Measurements from ENCODE around the gene SPRR1A.

The SPRR1A gene
- 0 reads per million in 4 donors for total RNA-seq

GRCh38 chr1:152983743-152984142 is at the start of gene SPRR1A:
TSS of gene SPRR1A (plus strand) at chr1:152984081. CDS start at chr1:152985231, 1,150 bp downstream.
- DNase-seq: no peak

- no peak for DNase-seq
These were observed 43.3 kb upstream of the SPRR1A start for GRCh38 chr1:152940614-152941013.

GRCh38 chr1:152941037-152941711 is 42.7 kb upstream of the SPRR1A start:
- no peak for DNase-seq

GRCh38 chr1:152942161-152942560 is 41.7 kb upstream of the SPRR1A start:
- no peak for DNase-seq

GRCh38 chr1:152946248-152946647 is 37.6 kb upstream of the SPRR1A start:
- DNase-seq: no peak

- DNase-seq: no peak
These were observed 37.1 kb upstream of the SPRR1A start, which contains the start of gene SPRR5 for GRCh38 chr1:152946651-152947256. TSS of gene SPRR5 (plus strand) at chr1:152947206. CDS start at chr1:152948555, 1,349 bp downstream.

GRCh38 chr1:152951711-152952110 is 32.2 kb upstream of the SPRR1A start:
- DNase-seq: no peak

GRCh38 chr1:152953761-152954160 is 30.1 kb upstream of the SPRR1A start:
- no peak for DNase-seq

GRCh38 chr1:152954436-152954835 is 29.4 kb upstream of the SPRR1A start:
- no peak for DNase-seq

- DNase-seq: no peak
These were observed 26.3 kb upstream of the SPRR1A start for GRCh38 chr1:152957561-152957960.

GRCh38 chr1:152959273-152959672 is 24.6 kb upstream of the SPRR1A start:
- DNase-seq: no peak

GRCh38 chr1:152959801-152960451 is 24.0 kb upstream of the SPRR1A start:
- DNase-seq: no peak

GRCh38 chr1:152960452-152961044 is 23.3 kb upstream of the SPRR1A start:
- DNase-seq: no peak

- DNase-seq: no peak
These were observed 22.5 kb upstream of the SPRR1A start for GRCh38 chr1:152961226-152961891.

GRCh38 chr1:152962876-152963415 is 20.9 kb upstream of the SPRR1A start:
- DNase-seq: no peak

- no peak for DNase-seq
These were observed 19.3 kb upstream of the SPRR1A start for GRCh38 chr1:152964536-152964935.

GRCh38 chr1:152965853-152966252 is 18.0 kb upstream of the SPRR1A start:
- no peak for DNase-seq

GRCh38 chr1:152967201-152967600 is 16.7 kb upstream of the SPRR1A start:
- peak in 1 of 5 donors; percentile 12 for DNase-seq

GRCh38 chr1:152968248-152968647 is 15.6 kb upstream of the SPRR1A start:
- peak in 1 of 5 donors; percentile 9 for DNase-seq

GRCh38 chr1:152969036-152969435 is 14.8 kb upstream of the SPRR1A start:
- no peak for DNase-seq

- DNase-seq: no peak
These were observed 13.4 kb upstream of the SPRR1A start, which contains the start of gene SPRR4 for GRCh38 chr1:152970495-152970894. TSS of gene SPRR4 (plus strand) at chr1:152970648. CDS start at chr1:152971891, 1,243 bp downstream.

GRCh38 chr1:152972196-152972886 is 11.5 kb upstream of the SPRR1A start:
- no peak for DNase-seq

Measured in T-helper 1 cell (primary cell).